Prostate gland (tissue), 2 donors: ENCODE data around the gene CCDC177.

ENCODE experiments used
- CTCF ChIP-seq, 4 experiments: fragments of 200-600 bp in 2 of 4; fragments of 450-650 bp in 2 of 4; sonication (generic) in 2 of 4; IDR thresholded peaks; 1 replicate in 3 of 4; 2 replicates in 1 of 4; pipeline ENCODE4 v1.5.1; 2016 to 2019; ENCODE audit warnings: antibody characterized with exemption in 4 of 4, mild to moderate bottlenecking in 2 of 4, moderate library complexity in 2 of 4
- POLR2A ChIP-seq: fragments of 450-650 bp; IDR thresholded peaks from one replicate; pipeline ENCODE4 v1.6.1; 2016; ENCODE audit warnings: antibody characterized with exemption, mild to moderate bottlenecking
- POLR2AphosphoS5 ChIP-seq: sonication (generic); formaldehyde crosslinking; IDR thresholded peaks from one replicate; pipeline ENCODE4 v1.6.1; 2017; ENCODE audit warnings: antibody characterized with exemption

GRCh38 chr14:69574263-69574953, at the start of gene CCDC177:
- TF ChIP-seq CTCF (IDR thresholded peaks at IDR 0.05) (peak; percentile 64 to 74 (median 71)), POLR2A (no peak), POLR2AphosphoS5 (no peak)
